ENCODE measurements around the gene HOXB7.
A peak's percentile ranks its signal among the peaks of the same experiment; 100 is the strongest.

Gene HOXB7

DNA sequence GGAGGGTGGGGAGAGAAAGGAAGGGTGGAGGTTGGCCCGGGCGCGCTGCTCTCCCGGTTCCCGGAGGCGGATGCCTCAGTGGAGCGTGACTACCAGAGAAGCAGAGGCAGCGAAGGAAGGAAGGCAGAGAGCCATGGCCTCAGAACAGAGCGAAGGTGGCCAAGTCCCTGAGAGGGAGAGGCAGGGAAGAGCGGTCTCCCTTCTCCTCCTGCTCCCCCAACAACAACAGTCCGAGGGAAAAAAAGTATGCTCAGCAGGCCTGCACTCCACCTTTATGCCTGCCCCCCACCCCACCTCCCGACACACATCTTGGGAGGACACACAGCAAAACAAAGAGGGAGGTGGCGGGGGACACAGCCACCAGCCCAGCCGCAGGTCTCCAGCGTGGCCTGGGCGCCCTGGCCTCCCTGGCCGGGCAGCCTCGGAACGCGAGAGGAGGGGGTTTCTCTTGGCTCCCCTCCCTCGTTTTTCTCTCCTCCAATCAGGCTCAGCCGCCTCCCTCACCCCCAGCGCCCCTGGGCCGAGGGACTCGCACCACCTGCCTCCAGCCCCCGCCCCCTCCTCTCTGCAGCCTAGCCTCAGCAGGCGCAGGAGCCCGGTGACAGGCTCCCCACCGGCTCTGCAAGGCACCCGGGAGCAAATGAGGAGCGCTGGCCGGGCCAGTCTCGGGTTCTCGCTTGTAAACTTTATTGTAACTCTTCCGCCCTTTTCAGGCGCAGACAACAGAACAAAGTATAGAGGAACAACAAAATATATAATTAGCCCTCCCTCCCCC lies 1.1 kb upstream of the HOXB7 start:
- peak; percentile 31 for DNase-seq (ENCODE audit: low spot score)

DNA sequence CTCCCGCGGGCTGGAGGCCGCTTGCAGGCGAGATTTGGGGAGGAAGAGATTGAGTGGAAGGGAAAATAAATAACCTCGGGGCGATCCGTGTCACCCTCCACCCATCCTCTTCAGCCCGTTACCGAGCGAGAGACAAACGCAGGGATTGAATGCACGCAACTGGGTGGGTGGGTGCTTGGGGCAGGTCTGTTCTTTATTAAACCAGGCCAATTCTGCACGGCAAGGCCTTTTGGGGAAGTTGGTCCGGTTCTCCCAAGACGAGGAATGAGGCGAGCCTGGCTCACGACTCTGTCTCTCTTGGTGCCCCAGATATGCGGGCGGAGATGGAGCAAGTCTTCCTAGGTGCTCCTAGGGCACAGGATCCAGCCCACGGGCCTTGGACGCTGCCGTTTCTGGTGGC lies 396 bp upstream of the HOXB7 start:
- FAIRE-seq (no peak), DNase-seq (ENCODE audit: low spot score) (peak; percentile 52)

More for the DNA sequence above, 1.1 kb upstream of the HOXB7 start:
- FAIRE-seq = no peak

DNA sequence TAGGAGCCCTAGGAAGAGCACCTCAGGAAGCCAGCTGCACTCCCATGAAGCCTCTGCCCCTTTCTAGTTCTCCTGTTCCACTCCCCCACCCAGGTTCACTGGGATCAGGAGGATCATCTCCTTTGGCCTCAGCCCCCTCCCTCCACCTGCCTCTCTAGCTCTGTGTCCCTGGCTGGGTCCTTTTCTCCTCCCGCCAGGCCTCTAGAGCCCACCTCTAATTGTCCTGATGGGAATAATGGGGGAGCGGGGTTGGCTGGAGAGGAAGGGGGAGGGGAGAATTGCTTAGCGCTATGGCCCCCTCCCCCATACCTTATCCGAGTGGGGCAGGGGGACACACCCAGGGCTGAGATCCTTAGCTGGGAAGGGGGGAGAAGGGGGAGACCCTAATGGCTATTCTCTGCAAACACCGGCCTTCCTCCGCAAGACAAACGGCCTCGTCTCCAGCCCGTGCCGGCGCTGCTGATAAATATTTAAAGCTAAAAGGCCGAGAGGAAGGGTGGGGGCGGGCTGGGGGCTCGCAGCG lies 997 bp downstream of the HOXB7 start:
- DNase-seq (ENCODE audit: low spot score) (no peak), FAIRE-seq (no peak)

DNA sequence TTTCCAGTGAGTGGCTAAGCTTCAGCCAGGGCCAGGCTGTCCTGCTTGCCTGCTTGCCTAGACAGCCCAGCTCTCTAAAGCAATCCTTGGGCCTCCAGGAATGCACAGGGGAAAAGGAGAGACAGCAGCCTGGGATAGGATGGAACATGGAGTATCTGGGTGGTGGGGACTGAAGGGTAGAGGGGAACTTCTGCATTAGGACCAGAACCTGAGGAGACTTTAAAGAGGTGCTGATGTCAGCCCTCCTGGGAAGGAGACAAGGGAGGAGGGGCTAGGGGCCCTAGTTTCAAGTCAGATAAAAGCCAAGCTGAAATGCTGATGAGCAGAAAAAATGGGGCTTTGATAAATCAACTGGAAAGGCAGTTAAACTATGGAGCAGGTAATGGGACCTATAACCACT lies 1.8 kb downstream of the HOXB7 start:
- no peak for FAIRE-seq
- DNase-seq (ENCODE audit: low spot score) = no peak

DNA sequence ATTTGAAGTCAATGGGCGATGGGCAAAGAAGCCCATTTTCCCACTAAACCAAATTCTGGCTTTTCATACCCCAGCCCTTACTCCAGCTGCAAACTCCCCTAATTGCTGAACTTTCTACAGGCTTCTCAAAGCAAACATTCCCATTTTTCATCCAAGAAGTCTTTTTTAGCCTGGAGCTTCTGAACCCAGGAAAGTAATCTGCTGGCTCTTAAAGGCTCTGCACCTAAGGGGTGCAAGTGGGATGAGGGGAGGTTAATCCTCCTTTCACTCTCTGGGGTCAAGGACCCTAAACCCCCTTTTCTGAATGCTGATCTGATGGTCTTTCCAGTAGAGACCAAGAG lies 2.4 kb downstream of the HOXB7 start:
- no peak for DNase-seq (ENCODE audit: low spot score)
- FAIRE-seq = no peak

DNA sequence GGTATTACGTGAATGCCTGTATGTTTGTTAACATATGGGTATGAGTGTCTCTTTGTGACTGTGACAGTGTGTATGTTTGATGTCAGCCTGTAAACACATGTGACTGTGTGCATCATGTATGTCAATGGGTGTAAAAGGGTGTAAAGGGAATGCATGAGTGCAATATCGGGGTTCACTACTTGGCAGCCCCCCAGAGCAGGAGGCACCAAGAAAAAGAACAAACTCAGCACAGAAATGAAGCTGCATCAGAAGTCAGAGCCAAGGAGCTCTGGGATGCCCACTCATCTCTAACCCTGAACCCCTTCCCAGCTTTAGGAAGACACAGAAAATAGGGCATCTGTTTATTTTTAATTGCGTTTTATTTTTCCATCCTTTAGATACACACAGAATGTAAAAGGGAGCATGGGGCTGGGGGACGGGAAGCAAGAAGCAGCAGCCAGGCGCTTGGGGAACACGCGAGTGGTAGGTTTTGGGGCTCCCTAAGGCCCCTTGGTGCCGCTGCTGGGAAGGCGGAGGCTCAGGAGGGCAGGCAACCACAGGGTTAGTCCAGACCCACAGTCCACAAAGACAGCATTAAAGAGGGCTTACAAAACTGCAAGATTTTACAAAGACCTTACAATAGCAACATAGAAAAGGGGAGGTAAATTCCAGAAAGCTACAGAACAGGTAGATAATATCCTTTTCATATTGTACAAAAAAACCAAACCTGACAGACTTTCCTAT lies 3.8 kb downstream of the HOXB7 start:
- FAIRE-seq (no peak), DNase-seq (ENCODE audit: low spot score) (no peak)

DNA sequence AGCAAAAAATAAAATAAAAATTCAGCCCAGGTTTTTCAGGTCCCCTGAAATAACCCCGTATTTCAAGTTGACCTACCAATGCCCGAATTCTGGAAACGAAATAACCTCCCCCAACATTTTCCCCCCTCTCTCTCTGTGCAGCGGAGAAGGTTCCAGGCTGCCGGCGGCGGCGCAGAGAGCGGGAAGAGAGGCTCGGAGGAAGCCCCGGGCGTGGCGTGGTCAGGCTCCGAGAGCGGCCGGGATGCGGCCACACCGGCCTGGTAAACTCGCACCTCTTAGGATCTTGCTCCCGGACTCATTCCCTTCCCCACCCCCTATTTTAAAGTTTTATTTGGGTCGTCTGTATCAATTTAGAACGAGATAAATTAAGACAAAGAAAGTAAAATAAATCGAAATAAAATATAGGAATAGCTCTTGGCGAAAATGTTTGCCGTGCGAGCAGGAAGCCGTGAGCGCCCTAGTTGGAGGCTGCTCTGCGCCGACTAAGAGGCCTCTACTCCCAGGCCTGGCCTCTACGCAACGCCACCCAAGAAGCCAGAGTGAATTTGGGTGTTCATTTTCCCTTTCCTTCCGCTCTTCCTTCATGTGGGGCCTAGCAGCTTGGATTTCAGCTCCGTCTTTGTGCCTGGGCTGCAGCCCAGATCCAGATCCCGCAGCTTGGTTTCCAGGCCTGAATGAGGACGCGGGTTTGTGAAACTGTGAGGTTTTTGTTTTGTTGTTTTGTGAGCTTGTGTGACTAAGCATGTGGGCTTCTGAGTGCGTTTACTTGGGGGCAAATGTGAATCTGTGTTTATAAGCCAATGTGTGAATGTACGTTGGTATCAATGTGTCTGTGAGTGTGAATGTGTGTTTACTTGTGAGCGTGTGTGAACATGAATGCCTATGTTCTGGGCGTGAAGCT lies 4.6 kb downstream of the HOXB7 start:
- FAIRE-seq = no peak
- DNase-seq (ENCODE audit: low spot score) = no peak

DNA sequence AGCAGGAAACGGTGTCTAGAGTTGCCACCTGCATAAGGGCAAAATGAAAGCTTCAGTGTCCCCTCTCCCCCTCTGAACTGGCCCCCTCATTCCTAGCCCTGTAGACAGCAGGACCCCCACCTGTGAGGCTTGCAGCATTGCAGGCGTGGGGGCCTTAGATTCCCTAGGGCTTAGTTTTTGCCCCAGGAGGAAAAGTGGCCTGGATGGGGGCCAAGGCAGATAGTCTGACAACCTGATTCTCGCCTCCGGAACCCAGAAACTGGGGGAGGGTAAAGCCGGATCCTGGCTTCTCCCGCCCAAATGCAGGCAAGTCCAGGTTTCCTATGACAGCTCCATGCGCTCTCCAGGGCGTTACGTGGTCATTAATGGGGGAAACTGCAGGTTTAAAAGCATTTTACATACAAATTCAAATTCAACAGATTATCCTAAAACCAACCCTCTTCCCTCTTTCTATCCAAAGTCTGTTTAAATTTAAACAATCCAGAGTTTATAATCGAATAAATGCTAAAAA lies 5.4 kb downstream of the HOXB7 start:
- FAIRE-seq (no peak), DNase-seq (ENCODE audit: low spot score) (no peak)

DNA sequence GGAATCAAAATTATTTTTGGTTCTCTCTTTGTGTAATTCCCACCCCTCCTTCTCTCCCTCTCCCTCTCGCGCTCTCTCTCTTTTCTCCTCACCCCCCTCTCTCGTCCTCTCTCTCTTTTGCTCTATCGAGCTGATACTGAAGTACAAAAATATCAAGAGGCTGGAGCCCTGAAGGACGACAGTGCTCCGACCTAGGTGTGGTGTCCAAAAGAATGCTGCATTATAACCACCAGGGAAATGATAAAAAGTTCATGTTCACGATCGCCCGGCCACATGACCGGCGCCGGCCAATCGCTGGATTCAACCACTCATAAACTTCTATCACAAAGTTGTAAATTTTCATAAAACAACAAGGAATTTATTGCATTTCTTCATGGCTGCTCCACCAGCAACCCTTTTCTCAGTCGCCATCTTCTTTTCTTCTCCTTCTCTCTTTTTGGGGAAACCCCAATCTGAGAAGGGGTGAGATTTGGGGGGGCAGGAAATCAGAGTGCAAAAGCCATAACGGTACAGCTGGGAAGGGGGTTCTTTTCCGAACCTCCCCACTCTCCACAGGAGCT lies 6.0 kb downstream of the HOXB7 start, which contains the start of gene HOXB6:
Gene HOXB6, minus strand, starts transcription at position 217 of the 560 bp plus-strand sequence. CDS start 6,836 bp downstream, outside the sequence.
- no peak for FAIRE-seq

DNA sequence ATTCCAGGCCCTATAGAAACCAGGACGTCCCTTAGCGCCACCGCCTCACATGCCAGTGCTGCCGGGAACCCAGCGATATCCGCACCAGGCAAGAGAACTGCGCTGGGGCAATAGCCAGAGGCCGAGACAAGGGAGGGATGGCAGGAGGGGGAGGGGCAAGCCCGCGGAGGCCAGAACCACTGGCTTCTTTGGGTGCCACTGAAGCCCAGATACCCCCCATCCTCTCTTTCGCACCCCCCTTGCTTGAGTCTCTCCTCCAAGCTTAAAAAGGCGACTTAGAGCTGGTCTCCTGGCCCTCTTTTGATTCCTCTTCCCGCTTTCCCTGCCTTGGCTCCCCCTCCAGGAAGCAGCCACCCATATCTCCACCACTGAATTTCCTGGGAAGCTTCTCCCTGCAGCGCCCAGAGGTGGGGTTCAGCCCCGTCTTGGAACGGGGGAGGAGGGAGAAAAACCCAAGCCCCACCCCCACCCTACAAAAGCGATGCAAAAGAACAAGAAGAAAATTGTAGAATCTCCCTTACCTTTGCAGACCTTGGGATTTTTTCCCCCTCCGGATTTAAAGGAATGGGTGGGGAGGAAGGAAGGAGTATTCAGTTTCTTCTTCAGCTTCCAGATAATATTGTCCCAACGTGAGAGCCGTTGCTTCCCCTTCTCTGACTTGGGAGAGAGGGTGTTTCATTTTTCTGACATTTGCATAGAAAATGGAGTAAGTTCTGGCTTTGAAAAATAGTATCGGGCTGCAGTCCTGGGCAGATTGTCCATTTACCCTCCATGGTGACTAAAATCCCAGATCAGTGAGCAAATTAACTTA lies 6.7 kb downstream of the HOXB7 start:
- DNase-seq (ENCODE audit: low spot score) (peak; percentile 79), FAIRE-seq (peak; percentile 56)

More for the DNA sequence above, 6.0 kb downstream of the HOXB7 start, which contains the start of gene HOXB6:
- peak; percentile 70 for DNase-seq (ENCODE audit: low spot score)

DNA sequence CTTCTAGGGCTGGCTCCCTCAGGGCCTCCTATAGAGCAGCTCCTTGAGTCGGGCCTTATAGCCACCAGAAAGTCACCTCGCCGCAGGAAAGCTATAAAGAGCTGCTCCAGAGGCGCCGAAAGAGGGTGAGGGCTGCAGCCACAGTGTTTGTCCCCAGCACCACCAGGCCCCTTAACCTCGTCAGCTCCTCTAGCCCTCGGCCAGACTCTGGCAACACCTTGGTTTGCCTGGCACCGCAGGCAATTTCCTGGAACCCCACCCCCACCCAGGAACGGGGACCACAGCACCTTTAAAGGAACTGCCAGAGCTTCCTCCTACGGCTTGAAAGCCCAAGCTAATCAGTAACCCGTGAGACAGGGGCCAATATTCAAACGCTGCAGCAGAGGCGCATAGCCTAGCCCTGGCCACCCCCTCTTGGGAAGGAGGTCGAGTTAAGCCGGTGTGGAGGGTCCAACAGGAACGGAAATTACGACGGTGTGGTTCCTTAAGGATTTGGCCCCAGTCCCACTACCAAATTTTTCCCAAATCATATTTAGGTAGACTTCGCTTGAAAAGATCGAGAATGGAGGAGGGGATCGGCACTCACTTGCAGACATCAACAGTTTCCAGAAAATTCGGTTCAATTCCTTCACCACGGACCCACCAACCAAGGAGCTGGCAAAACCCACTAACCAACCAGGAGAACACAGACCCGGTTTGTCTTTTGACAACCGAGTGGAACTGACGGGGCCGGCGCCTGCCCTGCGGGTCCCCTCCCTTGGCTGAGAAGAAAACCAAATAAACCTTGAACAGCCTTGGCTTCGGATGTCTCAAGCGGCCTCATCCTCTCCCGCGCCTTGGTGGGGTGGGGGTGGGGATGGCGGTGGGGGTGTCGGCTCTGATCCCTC lies 9.0 kb downstream of the HOXB7 start:
- no peak for FAIRE-seq

DNA sequence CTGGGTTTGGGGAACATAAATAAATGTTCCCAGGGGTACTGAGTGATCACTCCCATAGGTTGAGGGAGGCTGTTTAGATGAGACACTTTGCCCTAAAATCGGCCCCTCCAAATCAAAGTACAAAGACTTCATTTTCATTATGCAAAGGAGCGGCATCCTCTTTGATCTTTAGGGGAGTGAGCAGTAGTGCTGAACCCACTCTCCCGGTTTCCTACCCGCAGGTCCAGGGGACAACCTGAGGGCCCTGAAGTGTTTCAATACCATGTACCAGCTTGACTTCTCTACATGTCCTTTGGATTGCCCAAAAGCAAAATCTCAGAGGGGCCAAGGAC lies 9.6 kb downstream of the HOXB7 start:
- FAIRE-seq (no peak), DNase-seq (ENCODE audit: low spot score) (no peak)

More for the DNA sequence above, 9.0 kb downstream of the HOXB7 start:
- DNase-seq (ENCODE audit: low spot score) = no peak

DNA sequence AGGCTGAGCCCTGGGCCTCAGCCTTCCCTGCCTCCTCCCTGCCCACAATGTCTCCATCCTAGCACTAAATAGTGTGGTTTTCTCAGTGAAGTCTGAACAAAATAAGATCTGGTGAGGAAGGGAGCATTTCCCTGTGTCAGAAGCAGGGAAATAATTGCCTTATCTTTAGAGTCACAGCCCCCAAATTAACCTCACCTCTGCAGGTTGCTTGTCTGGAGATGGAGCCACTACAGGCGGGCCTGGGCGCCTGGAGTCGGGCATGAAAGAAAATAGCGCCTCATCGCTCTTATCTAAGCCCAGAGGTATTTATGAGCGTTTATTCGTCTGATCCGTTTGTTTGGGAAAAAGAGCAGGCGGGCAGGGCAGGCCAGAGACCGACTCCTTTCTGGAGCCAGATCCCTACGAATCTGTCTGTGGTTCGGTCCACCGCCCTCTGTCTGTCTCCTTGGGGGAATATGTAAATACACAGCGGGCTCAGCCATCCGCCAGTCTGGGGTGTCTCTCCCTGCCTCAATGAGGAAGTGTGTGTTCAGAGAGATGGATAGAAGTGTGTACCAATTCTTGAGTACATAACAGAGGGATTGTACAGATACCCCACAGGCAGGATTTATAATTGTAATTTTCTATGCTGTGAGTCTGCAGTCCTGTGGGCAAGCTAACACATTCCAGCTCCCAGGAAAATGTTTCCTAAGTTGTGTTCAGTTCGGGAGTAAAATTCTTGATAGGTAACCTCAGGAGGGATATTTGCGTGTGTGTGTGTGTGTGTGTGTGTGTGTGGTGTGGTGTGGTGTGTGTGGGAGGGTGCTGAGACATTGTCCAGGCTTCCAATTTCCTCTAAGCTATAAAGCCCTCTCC lies 10.3 kb downstream of the HOXB7 start:
- FAIRE-seq (no peak), DNase-seq (ENCODE audit: low spot score) (no peak)

DNA sequence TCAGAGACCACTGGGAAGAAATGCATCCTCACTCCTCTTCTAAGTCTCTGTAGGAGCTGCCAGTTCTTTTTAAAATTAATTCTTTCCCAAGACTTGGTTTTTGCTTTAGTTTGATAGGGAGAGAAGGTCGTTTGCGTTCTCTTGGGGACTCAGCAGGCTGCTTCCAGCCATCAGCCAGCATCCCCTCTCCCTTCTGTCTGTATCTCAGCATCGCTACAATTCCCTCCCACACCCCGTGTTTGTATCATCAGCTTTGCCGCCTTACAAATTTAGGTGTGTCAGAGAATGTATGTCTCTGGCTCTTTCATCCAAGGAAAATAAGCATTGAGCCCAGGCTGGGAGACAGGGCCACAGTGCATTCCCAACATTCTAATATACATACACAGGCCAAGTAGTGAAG lies 11.5 kb downstream of the HOXB7 start:
- FAIRE-seq = peak; percentile 50
- no peak for DNase-seq (ENCODE audit: low spot score)

DNA sequence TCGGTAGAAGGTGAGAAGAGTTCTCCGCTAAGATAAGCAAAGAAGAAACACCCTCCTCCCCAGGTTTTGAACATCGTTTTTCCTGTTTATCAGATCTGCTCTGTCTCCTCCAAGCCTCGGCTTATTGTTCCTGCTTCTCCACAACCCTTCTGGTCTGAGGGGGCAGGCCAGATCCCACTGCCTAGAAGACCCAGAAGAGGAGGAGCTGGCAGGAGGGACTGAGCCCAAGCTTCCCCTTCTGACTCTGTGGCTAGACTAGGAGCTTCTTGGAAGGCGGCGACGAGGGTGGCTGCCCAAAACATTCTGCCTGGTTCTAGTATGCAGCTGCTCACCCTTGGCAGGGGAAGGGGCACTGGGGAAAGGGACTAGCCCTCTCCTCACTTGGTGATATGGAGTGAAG lies 12.1 kb downstream of the HOXB7 start:
- FAIRE-seq = no peak

DNA sequence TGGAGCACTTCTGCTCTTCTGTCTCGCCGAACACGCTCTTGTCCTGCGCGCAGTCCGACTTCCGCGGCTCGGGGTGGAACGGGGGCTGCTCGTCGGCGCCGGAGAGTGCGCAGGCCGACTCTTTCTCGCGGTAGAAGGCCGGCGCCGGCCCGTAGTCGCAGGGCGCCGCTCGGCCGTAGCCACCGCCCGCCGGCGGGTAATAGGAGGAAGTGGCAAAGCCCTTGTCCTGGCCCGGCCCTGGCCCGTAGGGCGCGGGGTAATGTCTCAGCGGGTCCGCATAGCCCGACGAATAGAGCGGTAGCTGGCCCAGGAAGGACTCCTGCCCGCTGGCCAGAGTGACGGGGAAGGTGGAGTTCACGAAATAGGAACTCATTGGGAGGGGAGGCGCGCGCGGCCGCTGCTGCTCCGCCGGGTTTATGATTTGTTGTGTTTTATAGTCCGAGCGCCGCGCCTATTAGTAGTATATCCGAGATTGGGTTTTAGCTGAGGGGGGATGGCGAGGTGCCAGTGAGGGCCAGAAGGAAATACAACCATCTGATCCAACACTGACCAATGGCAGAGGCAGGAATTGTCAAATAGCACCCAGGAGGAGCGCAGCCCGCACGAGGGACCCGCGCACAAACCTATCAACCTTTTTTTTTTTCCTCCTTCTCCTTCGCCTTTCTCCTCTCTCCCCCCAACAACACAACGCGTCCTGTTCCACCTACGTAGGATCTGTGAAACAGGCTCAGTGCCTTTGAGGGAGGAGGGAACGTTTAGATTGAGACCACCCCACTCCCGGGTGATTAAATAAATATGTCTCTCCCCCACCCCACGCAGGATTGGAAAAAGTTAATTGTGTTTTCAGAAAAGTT lies 12.8 kb downstream of the HOXB7 start:
- FAIRE-seq = no peak
- no peak for DNase-seq (ENCODE audit: low spot score)

More for the DNA sequence above, 12.1 kb downstream of the HOXB7 start:
- no peak for DNase-seq (ENCODE audit: low spot score)

DNA sequence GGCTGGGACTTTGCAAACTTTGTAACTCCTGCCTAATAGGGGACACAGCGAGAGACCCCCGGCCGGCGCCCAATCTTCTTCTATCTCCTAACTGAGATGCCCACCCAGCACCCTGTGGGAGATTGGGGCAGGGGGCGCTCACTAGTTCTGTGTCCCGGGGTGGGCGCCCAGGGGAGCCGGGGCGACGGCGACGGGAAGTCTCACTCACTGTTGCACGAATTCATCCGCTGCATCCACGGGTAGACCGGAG lies 13.4 kb downstream of the HOXB7 start:
- no peak for FAIRE-seq
- no peak for DNase-seq (ENCODE audit: low spot score)

All from urothelium cell line (cell line).